HEK293 (cell line): Measurements from ENCODE around the gene ANKRD13D.

Experiments used
- CTCF ChIA-PET: fragments of 350-600 bp; formaldehyde crosslinking; extraction: SDS; loops from one replicate; lab custom pipeline; 2021; ENCODE audit warnings: antibody characterized with exemption; lab: Yijun Ruan, JAX
- POLR2A ChIA-PET: fragments of 300-600 bp; formaldehyde crosslinking; extraction: SDS; loops from one replicate; lab custom pipeline; 2020; ENCODE audit warnings: antibody characterized with exemption, inconsistent platforms; lab: Yijun Ruan, JAX
- H3K27ac ChIP-seq: fragments of 200-500 bp; sonication (Bioruptor generic); 2 replicates; pipeline ENCODE4 v1.5.1; 2014; ENCODE audit warnings: low read depth, low read length, control low read depth, inconsistent platforms; ENCODE audit errors: extremely low read depth
- H3K36me3 ChIP-seq, 2 experiments: fragments of 200-500 bp in 1 of 2; sonication (Bioruptor generic) in 1 of 2; 1 replicate in 1 of 2; 2 replicates in 1 of 2; pipeline ENCODE4 v1.5.1; 2014 to 2017; ENCODE audit warnings: inconsistent platforms in 2 of 2, low read length in 2 of 2; ENCODE audit not compliant: control insufficient read depth in 2 of 2, insufficient read depth in 1 of 2
- H3K4me1 ChIP-seq: fragments of 200-500 bp; sonication (Bioruptor generic); 2 replicates; pipeline ENCODE4 v1.5.1; 2014; ENCODE audit warnings: mild to moderate bottlenecking, low read length, inconsistent platforms; ENCODE audit not compliant: control insufficient read depth, insufficient read depth
- H3K4me3 ChIP-seq: 2 replicates; pipeline ENCODE4 v1.5.1; 2011; ENCODE audit warnings: low read depth, mild to moderate bottlenecking, control low read depth, low read length, moderate library complexity
- H3K9me3 ChIP-seq: fragments of 200-500 bp; sonication (Bioruptor generic); 2 replicates; pipeline ENCODE4 v1.5.1; 2014; ENCODE audit warnings: low read depth, low read length, inconsistent platforms; ENCODE audit not compliant: control insufficient read depth, insufficient read depth
- CTCF ChIP-seq: fragments of 450-650 bp; formaldehyde crosslinking; IDR thresholded peaks from 2 replicates; pipeline ENCODE4 v1.5.1; 2016; ENCODE audit warnings: missing biosample characterization, missing genetic modification characterization
- GFI1B ChIP-seq: fragments of 450-650 bp; formaldehyde crosslinking; IDR thresholded peaks from 2 replicates; pipeline ENCODE4 v1.5.1; 2016; ENCODE audit warnings: missing biosample characterization, missing genetic modification characterization
- REST ChIP-seq: fragments of 450-650 bp; formaldehyde crosslinking; IDR thresholded peaks from 2 replicates; pipeline ENCODE4 v1.5.1; 2016; ENCODE audit warnings: missing biosample characterization, missing genetic modification characterization
- SP7 ChIP-seq: fragments of 450-650 bp; formaldehyde crosslinking; IDR thresholded peaks from 2 replicates; pipeline ENCODE4 v1.5.1; 2016; ENCODE audit warnings: missing biosample characterization, missing genetic modification characterization
- ZBTB17 ChIP-seq: fragments of 450-650 bp; formaldehyde crosslinking; IDR thresholded peaks from 2 replicates; pipeline ENCODE4 v1.5.1; 2016; ENCODE audit warnings: missing biosample characterization, missing genetic modification characterization
- ZNF239 ChIP-seq: fragments of 450-650 bp; formaldehyde crosslinking; IDR thresholded peaks from 2 replicates; pipeline ENCODE4 v1.5.1; 2016; ENCODE audit warnings: missing biosample characterization, missing genetic modification characterization
- ZNF426 ChIP-seq: fragments of 450-650 bp; formaldehyde crosslinking; IDR thresholded peaks from 2 replicates; pipeline ENCODE4 v1.5.1; 2017; ENCODE audit warnings: missing biosample characterization, missing genetic modification characterization, mild to moderate bottlenecking, inconsistent platforms, moderate library complexity
- ZNF449 ChIP-seq: fragments of 450-650 bp; formaldehyde crosslinking; IDR thresholded peaks from 2 replicates; pipeline ENCODE4 v1.5.1; 2017; ENCODE audit warnings: missing biosample characterization, mild to moderate bottlenecking, missing genetic modification characterization, moderate library complexity
- ZNF501 ChIP-seq: fragments of 450-650 bp; formaldehyde crosslinking; IDR thresholded peaks from 2 replicates; pipeline ENCODE4 v1.5.1; 2016; ENCODE audit warnings: missing biosample characterization, missing genetic modification characterization
- ZNF518A ChIP-seq: fragments of 450-650 bp; formaldehyde crosslinking; conservative IDR thresholded peaks from 2 replicates; pipeline ENCODE4 v1.5.1; 2016; ENCODE audit warnings: low read depth, missing biosample characterization, missing genetic modification characterization
- TF ChIP-seq, protein P1 (sequence below): fragments of 450-650 bp; formaldehyde crosslinking; IDR thresholded peaks from 2 replicates; pipeline ENCODE4 v1.5.1; 2016; ENCODE audit warnings: missing biosample characterization, missing genetic modification characterization
- TF ChIP-seq, protein P2 (sequence below): fragments of 450-650 bp; formaldehyde crosslinking; IDR thresholded peaks from 2 replicates; pipeline ENCODE4 v1.5.1; 2016; ENCODE audit warnings: missing biosample characterization, missing genetic modification characterization

Gene ANKRD13D

DNA sequence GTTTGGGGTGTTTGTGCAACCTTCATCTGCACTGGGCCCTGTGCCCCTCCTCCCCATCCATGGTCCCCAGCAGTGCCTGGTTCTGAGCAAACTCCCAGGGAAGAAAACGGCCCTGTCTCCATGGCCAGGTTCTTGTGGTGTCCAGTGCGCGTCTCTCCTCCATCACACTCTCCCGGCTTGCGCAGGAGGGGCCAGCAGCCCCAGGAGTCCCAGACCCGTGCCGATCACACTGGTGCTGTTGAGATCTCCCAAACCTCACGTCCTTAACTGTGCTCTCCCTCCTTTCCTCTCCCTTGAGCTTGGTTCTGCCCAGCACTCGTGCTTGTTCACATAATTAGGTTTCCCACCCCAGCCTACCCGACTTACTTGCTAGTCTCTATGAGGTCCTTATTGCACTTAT lies 33.8 kb upstream of the ANKRD13D start:
- ChIA-PET CTCF (interaction anchor here (1.4 kb wide), 1 partner anchor 96 kb away, joined by 3 read pairs; no protein-coding TSS in a partner anchor), POLR2A (no interaction called here)
- Histone ChIP-seq H3K4me3 (no peak overlapping the region), H3K4me1 (no peaks in the 10 kb centered on the region), H3K9me3 (no peaks in the 10 kb centered on the region), H3K27ac (no peak overlapping the region), H3K36me3 (peaks cover 3 to 69% of the 10 kb centered on the region in 2 experiments; a peak in 1 of 3 replicates)
- no peak for TF ChIP-seq GFI1B
- no peak for TF ChIP-seq SP7 (tag by site-specific recombination)
- TF ChIP-seq, protein P1, sequence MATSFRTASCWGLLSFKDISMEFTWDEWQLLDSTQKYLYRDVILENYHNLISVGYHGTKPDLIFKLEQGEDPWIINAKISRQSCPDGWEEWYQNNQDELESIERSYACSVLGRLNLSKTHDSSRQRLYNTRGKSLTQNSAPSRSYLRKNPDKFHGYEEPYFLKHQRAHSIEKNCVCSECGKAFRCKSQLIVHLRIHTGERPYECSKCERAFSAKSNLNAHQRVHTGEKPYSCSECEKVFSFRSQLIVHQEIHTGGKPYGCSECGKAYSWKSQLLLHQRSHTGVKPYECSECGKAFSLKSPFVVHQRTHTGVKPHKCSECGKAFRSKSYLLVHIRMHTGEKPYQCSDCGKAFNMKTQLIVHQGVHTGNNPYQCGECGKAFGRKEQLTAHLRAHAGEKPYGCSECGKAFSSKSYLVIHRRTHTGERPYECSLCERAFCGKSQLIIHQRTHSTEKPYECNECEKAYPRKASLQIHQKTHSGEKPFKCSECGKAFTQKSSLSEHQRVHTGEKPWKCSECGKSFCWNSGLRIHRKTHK (tag by site-specific recombination): no peak
- TF ChIP-seq ZNF426 (tag by site-specific recombination): no peak
- TF ChIP-seq ZBTB17 (tag by site-specific recombination): no peak
- no peak for TF ChIP-seq ZNF239
- no peak for TF ChIP-seq CTCF (tag by site-specific recombination)
- TF ChIP-seq, protein P2, sequence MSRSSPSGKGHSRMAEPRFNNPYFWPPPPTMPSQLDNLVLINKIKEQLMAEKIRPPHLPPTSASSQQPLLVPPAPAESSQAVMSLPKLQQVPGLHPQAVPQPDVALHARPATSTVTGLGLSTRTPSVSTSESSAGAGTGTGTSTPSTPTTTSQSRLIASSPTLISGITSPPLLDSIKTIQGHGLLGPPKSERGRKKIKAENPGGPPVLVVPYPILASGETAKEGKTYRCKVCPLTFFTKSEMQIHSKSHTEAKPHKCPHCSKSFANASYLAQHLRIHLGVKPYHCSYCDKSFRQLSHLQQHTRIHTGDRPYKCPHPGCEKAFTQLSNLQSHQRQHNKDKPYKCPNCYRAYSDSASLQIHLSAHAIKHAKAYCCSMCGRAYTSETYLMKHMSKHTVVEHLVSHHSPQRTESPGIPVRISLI: no peak
- no peak for TF ChIP-seq REST (tag by site-specific recombination)
- no peak for TF ChIP-seq ZNF501
- no peak for TF ChIP-seq ZNF518A
- TF ChIP-seq ZNF449: no peak
